HG02759 (cell line): ENCODE results near the gene TFCP2L1.

Experiments used
- ATAC-seq: cut with Tn5 transposase; IDR thresholded peaks from one replicate; pipeline ENCODE4 v1.9.1; 2021; ENCODE audit warnings: mild to moderate bottlenecking, moderate library complexity; ENCODE audit not compliant: unreplicated experiment

The TFCP2L1 gene

GRCh38 chr2:121295911-121296650, 11.1 kb upstream of the TFCP2L1 start:
- no peak for ATAC-seq

- ATAC-seq: no peak
Observed at GRCh38 chr2:121294881-121295840, 10.2 kb upstream of the TFCP2L1 start.

- ATAC-seq: no peak
Observed at GRCh38 chr2:121293450-121294325, 8.7 kb upstream of the TFCP2L1 start.

- ATAC-seq: no peak
Observed at GRCh38 chr2:121291251-121291580, 6.2 kb upstream of the TFCP2L1 start.

GRCh38 chr2:121289271-121289670, 4.3 kb upstream of the TFCP2L1 start:
- no peak for ATAC-seq

GRCh38 chr2:121288454-121289231, 3.6 kb upstream of the TFCP2L1 start:
- ATAC-seq: no peak

- ATAC-seq: no peak
Observed at GRCh38 chr2:121287956-121288355, 3.0 kb upstream of the TFCP2L1 start.

GRCh38 chr2:121287146-121287798, 2.3 kb upstream of the TFCP2L1 start:
- ATAC-seq: no peak

GRCh38 chr2:121286506-121286905, 1.5 kb upstream of the TFCP2L1 start:
- no peak for ATAC-seq

GRCh38 chr2:121285926-121286325, 924 bp upstream of the TFCP2L1 start:
- no peak for ATAC-seq

- ATAC-seq: no peak
Observed at GRCh38 chr2:121283670-121284462, 1.1 kb downstream of the TFCP2L1 start.

- ATAC-seq: no peak
Observed at GRCh38 chr2:121282800-121283385, 2.1 kb downstream of the TFCP2L1 start.

GRCh38 chr2:121281694-121282093, 3.3 kb downstream of the TFCP2L1 start:
- no peak for ATAC-seq

- ATAC-seq: no peak
Observed at GRCh38 chr2:121281107-121281506, 3.9 kb downstream of the TFCP2L1 start.

GRCh38 chr2:121279476-121280220, 5.4 kb downstream of the TFCP2L1 start:
- no peak for ATAC-seq

- ATAC-seq: no peak
Observed at GRCh38 chr2:121276341-121276740, 8.7 kb downstream of the TFCP2L1 start.

- ATAC-seq: no peak
Observed at GRCh38 chr2:121273116-121273515, 11.9 kb downstream of the TFCP2L1 start.

- ATAC-seq: no peak
Observed at GRCh38 chr2:121272596-121272995, 12.4 kb downstream of the TFCP2L1 start.
